ENCODE data around the gene HIPK1.

GRCh38 chr1:113975211-113975895 is 46.2 kb downstream of the HIPK1 start:
- TF ChIP-seq, protein P1, sequence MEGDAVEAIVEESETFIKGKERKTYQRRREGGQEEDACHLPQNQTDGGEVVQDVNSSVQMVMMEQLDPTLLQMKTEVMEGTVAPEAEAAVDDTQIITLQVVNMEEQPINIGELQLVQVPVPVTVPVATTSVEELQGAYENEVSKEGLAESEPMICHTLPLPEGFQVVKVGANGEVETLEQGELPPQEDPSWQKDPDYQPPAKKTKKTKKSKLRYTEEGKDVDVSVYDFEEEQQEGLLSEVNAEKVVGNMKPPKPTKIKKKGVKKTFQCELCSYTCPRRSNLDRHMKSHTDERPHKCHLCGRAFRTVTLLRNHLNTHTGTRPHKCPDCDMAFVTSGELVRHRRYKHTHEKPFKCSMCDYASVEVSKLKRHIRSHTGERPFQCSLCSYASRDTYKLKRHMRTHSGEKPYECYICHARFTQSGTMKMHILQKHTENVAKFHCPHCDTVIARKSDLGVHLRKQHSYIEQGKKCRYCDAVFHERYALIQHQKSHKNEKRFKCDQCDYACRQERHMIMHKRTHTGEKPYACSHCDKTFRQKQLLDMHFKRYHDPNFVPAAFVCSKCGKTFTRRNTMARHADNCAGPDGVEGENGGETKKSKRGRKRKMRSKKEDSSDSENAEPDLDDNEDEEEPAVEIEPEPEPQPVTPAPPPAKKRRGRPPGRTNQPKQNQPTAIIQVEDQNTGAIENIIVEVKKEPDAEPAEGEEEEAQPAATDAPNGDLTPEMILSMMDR (IDR thresholded peaks at IDR 0.05) = no peak
- TF ChIP-seq POLR2AphosphoS5 (IDR thresholded peaks at IDR 0.05) (no peak), POLR2A (IDR thresholded peaks at IDR 0.05) (no peak), EP300 (IDR thresholded peaks at IDR 0.05) (no peak)

All from sigmoid colon (tissue), 4 donors.